GM23248 (cell line): Measurements from ENCODE around the gene RIGI.

Experiments
- EZH2 ChIP-seq: fragments of 200-600 bp; sonication (generic); IDR thresholded peaks from 2 replicates; pipeline ENCODE4 v1.6.1; 2018; ENCODE audit warnings: antibody characterized with exemption, mild to moderate bottlenecking; ENCODE audit not compliant: insufficient read depth, poor library complexity, severe bottlenecking
- EZH2phosphoT487 ChIP-seq: fragments of 200-600 bp; sonication (generic); IDR thresholded peaks from 2 replicates; pipeline ENCODE4 v1.6.1; 2018; ENCODE audit warnings: antibody characterized with exemption, moderate library complexity, mild to moderate bottlenecking, low read depth; ENCODE audit not compliant: insufficient read depth

- no peak for TF ChIP-seq EZH2phosphoT487
- no peak for TF ChIP-seq EZH2
These were observed 40.0 kb upstream of the RIGI start for GRCh38 chr9:32565967-32566366.
